NCI-H187 treated with DMSO at 0.1 percent for 48 hours (cell line): ENCODE measurements around the gene TFDP2.
A peak's percentile ranks its signal among the peaks of the same experiment; 100 is the strongest.
"Not testable (repeated sequence)": the region's sequence is repeated elsewhere in the genome, so short reads cannot be mapped to it uniquely, and the experiment has no call there.

Experiments used
- DNase-seq: peaks from one replicate; lab custom pipeline; 2025; lab: John Stamatoyannopoulos, UW

The TFDP2 gene

GRCh38 chr3:142148792-142149672, at the start of gene TFDP2:
TFDP2 (minus strand) TSS chr3:142149544; CDS start chr3:142101749, 47,795 bp downstream.
- peak; percentile 21 for DNase-seq

DNA sequence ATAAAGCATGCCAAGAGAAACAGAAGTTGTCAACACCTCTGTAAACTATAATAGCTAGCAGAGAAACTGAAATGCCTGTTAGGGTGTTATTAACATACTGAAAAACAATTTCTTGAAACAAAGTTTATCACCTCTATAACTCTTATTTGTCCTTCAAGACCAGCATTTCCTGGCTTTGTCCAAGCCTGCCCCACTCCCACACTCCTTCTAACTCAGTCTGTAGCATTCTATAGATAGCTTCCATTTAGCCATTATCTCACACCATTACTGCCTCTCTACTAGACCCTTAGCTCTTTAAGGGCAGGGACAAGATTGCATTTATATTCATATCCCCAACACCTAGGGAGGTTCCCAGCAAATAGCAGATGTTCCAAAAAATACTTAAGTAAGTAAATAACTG, 39.5 kb upstream of the TFDP2 start:
- no peak for DNase-seq

- no peak for DNase-seq
Measured at GRCh38 chr3:142180761-142181362, 31.5 kb upstream of the TFDP2 start.

GRCh38 chr3:142175478-142175877, 26.1 kb upstream of the TFDP2 start:
- DNase-seq, result no peak

DNA sequence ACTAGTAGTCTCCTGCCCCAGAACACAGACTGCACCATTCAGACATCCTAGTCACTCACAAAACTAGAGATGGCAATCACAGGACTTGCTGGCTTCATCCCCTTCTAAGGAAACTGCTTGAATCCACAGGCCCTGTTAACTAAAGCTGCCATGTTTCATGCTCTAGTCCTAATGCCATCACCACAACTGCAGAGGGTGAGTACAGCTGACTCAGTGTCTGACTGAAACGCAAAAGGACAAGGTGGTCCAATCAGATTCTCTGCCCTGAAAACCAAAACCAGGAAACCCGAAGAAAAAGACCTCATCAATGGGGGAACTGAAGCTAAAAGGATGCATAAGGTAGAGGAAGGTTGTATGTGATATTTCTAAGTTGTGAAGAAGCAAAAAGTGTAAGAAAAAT, 25.2 kb upstream of the TFDP2 start:
- no peak for DNase-seq

GRCh38 chr3:142168514-142168913, 19.2 kb upstream of the TFDP2 start:
- no peak for DNase-seq

DNA sequence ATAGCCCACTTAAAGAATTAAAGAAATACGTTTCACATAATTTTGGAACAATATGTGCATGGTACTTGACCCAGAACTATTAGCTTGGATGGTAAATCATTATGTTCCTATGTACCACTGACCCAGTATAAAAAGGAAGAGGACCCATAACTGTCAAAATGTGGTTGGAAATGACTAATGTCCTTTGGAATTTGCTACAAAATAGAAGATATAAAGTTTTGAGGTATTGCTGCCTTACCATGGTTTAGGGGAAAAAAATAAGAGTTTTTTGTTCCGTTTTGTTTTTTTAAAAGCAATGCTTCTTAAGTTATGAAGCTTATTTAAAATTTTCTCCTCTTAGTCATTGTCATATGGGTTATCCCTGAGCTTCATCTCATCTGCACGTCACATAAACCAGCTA, 15.8 kb upstream of the TFDP2 start:
- no peak for DNase-seq

DNA sequence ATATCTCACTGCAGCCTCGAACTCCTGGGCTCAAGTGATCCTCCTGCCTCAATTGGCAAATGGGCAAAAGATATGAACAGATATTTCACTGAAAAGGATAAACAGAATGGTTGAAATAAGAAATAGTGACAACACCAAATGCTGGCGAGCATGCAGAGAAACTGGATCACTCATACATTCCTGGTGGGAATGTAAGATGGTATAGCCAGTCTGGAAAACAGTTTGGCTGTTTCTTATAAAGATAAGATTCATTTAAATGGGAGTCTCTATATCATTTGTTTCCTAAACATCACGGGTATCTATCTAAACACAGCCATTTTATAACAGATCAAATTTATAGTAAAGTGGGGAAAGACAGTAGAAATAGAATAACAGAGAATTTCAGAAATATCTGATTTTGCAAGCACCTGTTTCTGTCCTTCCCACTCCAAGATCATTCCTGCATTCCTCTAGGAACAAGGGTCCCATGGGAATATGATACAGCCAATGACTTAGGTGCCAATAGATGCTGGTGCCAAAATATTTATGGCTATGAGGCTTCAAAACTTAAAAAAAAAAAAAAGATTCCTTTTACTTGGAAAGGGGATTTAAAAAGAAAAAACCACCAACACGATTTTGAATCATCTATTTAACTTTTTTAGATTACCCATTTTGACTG, 9.9 kb upstream of the TFDP2 start:
- no peak for DNase-seq

- no peak for DNase-seq
Measured at GRCh38 chr3:142154186-142154585, 4.8 kb upstream of the TFDP2 start.

GRCh38 chr3:142152384-142152783, 3.0 kb upstream of the TFDP2 start:
- no peak for DNase-seq

DNA sequence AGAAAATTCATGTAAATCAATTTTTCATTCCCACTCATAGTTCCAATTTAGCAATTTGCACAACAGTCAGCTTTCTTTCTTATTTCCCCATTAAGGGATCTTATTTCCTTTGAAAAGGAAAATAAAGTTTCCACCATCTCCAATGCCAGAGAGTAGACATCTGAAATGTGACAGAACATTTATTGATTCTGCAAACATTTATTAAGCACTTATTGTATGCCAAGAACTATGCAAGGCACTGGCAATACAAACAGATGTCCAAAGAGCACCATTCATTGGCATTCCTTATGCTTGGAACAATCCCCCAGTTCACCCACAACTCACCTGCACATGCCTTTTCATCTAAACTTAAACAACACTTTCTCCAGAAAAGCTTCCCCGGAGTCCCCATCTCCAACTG, 2.5 kb upstream of the TFDP2 start:
- no peak for DNase-seq

GRCh38 chr3:142151240-142151639, 1.9 kb upstream of the TFDP2 start:
- no peak for DNase-seq

DNA sequence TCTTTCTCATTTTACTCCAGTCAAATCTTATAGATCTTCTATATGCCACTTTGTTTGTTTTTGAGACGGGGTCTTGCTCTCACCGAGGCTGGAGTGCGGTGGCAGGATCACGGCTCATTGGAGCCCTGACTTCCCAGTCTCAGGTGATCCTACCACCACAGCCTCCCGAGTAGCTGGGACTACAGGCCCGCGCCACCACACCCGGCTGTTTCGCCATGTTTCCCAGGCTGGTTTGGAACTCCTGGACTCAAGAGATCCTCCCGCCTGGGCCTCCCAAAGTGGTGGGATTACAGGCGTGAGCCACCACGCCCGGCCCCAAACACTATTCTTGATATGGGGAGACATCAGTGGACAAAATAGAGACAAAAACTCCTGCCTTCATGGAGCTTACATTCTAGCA, 927 bp upstream of the TFDP2 start:
- DNase-seq, result no peak

- no peak for DNase-seq
Measured at GRCh38 chr3:142149673-142149992, 289 bp upstream of the TFDP2 start.

DNA sequence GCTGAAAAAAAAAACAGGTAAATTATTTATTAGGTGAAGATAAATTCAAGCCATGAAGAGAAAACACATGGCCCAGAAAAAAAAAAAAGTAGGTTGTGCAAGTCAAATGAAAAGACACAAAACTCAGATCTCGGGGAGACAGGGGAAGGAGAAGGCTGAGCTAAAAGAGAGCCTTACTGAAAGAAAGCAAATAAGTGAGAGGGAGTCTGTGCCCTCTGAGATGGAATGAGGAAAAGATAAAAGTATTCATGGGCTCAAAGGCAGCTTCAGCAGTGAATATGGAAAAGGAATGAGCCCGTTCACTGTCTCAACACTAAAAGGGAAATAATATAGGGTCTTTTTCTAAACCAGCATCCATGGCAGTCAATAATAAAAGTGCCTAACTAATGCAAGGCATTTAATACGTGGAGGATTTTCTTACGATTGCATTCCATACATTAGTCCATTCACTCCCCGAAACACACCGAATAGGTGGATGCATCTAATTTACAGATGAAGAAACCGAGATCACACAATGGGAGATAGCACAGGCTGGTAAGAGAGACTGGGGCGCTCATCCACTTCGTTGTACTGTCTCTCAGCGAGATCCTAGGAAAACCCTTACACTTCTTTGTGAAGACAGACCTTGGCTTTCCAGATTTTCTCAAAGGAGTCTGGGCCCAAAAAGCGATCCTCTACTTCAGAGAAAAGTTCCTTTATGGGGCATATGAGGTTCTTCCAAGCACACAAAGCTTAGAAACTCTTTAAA, 1.1 kb downstream of the TFDP2 start:
- DNase-seq, result no peak

GRCh38 chr3:142144587-142144986, 4.8 kb downstream of the TFDP2 start:
- DNase-seq, result not testable (repeated sequence)

- DNase-seq, result not testable (repeated sequence)
Measured at GRCh38 chr3:142140608-142141285, 8.6 kb downstream of the TFDP2 start.

GRCh38 chr3:142137089-142137488, 12.3 kb downstream of the TFDP2 start:
- not testable (repeated sequence) for DNase-seq

GRCh38 chr3:142134799-142135325, 14.5 kb downstream of the TFDP2 start:
- DNase-seq, result no peak

GRCh38 chr3:142129516-142130171, 19.7 kb downstream of the TFDP2 start:
- no peak for DNase-seq
